Measurements from ENCODE around the gene COL18A1. TPM values are rescaled to one million over a fixed set of nuclear protein-coding genes. Genes with fewer than 3 reads are reported as not detected.

COL18A1 gene
- total RNA-seq, 1 donor from 2014 or later: 61.1 TPM

GRCh38 chr21:45421071-45421845 is 16.3 kb downstream of the COL18A1 start:
- no peak overlapping the region for H3K4me3 Mint-ChIP-seq (ENCODE audit: unreplicated experiment)
- peaks cover 8% of the 10 kb centered on the region for H3K36me3 Mint-ChIP-seq (ENCODE audit: low read depth, unreplicated experiment)
- H3K4me1 Mint-ChIP-seq (ENCODE audit: unreplicated experiment): peaks cover 9% of the 10 kb centered on the region
- peaks cover 6% of the 10 kb centered on the region for H3K27me3 Mint-ChIP-seq (ENCODE audit: unreplicated experiment)
- no peak for DNase-seq (ENCODE audit: low spot score)
- no peak for TF ChIP-seq CTCF (IDR thresholded peaks at IDR 0.05; ENCODE audit: unreplicated experiment)
- no peak overlapping the region for H3K27ac Mint-ChIP-seq (ENCODE audit: unreplicated experiment)
- H3K9me3 Mint-ChIP-seq (ENCODE audit: unreplicated experiment): no peaks in the 10 kb centered on the region

- Mint-ChIP-seq H3K36me3 (ENCODE audit: low read depth, unreplicated experiment) (peaks cover 8% of the 10 kb centered on the region), H3K27me3 (ENCODE audit: unreplicated experiment) (peaks cover 3% of the 10 kb centered on the region), H3K27ac (ENCODE audit: unreplicated experiment) (no peak overlapping the region), H3K4me3 (ENCODE audit: unreplicated experiment) (peak overlapping the region; percentile 17), H3K4me1 (ENCODE audit: unreplicated experiment) (peaks cover 4% of the 10 kb centered on the region), H3K9me3 (ENCODE audit: unreplicated experiment) (no peaks in the 10 kb centered on the region)
- no peak for TF ChIP-seq CTCF (IDR thresholded peaks at IDR 0.05; ENCODE audit: unreplicated experiment)
- no peak for DNase-seq (ENCODE audit: low spot score)
Observed at GRCh38 chr21:45421846-45422775, 17.1 kb downstream of the COL18A1 start.

DNA sequence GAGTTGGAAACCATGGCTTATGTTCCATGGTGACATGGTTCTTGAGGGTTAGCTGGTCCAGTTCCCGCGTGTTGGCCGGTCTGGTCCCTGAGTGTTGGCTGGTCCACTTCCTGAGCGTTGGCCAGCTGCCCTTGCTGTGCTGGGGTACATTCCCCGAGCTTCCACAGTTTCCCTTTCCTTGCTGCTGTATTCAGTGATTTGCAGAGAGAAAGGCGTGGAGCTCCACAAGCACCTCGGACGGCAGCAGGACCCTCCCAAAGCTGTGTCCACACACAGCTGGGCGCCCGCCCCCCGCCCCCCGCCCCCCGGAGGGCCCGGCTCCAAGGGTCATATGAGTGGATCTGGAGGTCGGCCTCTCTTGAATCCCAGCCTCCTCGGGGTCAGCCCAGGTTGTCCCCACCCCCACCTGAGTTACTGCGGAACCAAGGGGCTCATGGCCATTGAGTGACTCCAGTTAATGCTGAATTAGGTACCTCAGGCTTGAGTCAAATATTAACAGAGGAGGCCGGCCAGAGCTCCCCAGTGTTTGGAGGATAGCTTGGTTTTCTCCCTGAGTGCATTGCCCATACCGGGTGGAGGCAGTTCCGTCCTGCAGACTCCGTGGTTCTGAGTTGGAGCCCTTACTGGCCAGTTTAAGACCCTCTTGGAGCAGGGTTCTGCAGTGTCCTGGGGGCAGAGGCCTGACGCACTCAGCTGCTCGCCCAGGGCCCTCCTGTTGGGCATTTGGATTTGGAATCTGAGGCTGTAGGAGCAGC is 18.4 kb downstream of the COL18A1 start:
- Mint-ChIP-seq H3K9me3 (ENCODE audit: unreplicated experiment) (no peaks in the 10 kb centered on the region), H3K4me1 (ENCODE audit: unreplicated experiment) (peaks cover 4% of the 10 kb centered on the region), H3K4me3 (ENCODE audit: unreplicated experiment) (no peak overlapping the region), H3K27me3 (ENCODE audit: unreplicated experiment) (peaks cover 3% of the 10 kb centered on the region), H3K27ac (ENCODE audit: unreplicated experiment) (no peak overlapping the region), H3K36me3 (ENCODE audit: low read depth, unreplicated experiment) (peaks cover 8% of the 10 kb centered on the region)
- DNase-seq (ENCODE audit: low spot score): no peak
- TF ChIP-seq CTCF (IDR thresholded peaks at IDR 0.05; ENCODE audit: unreplicated experiment): no peak

- Mint-ChIP-seq H3K27me3 (ENCODE audit: unreplicated experiment) (peaks cover 3% of the 10 kb centered on the region), H3K4me3 (ENCODE audit: unreplicated experiment) (no peak overlapping the region), H3K36me3 (ENCODE audit: low read depth, unreplicated experiment) (peaks cover 4% of the 10 kb centered on the region), H3K4me1 (ENCODE audit: unreplicated experiment) (peaks cover under 1% of the 10 kb centered on the region), H3K9me3 (ENCODE audit: unreplicated experiment) (no peaks in the 10 kb centered on the region), H3K27ac (ENCODE audit: unreplicated experiment) (no peak overlapping the region)
- TF ChIP-seq CTCF (IDR thresholded peaks at IDR 0.05; ENCODE audit: unreplicated experiment): no peak
- no peak for DNase-seq (ENCODE audit: low spot score)
Observed at GRCh38 chr21:45423968-45424853, 19.2 kb downstream of the COL18A1 start.

Data from endothelial cell (in vitro differentiated cells).